Stimulated activated CD8-positive, alpha-beta memory T cell treated with anti-CD3 and anti-CD28 coated beads, Interleukin-12 subunit alpha, Interleukin-12 subunit beta, amount 100 ng/mL, for 24 hours (primary cell): ENCODE data around the gene TRABD2B.

Experiments
- DNase-seq: peaks from one replicate; pipeline ENCODE4 v3.0.0-alpha.2; 2020; ENCODE audit errors: extremely low read depth

TRABD2B gene

DNA sequence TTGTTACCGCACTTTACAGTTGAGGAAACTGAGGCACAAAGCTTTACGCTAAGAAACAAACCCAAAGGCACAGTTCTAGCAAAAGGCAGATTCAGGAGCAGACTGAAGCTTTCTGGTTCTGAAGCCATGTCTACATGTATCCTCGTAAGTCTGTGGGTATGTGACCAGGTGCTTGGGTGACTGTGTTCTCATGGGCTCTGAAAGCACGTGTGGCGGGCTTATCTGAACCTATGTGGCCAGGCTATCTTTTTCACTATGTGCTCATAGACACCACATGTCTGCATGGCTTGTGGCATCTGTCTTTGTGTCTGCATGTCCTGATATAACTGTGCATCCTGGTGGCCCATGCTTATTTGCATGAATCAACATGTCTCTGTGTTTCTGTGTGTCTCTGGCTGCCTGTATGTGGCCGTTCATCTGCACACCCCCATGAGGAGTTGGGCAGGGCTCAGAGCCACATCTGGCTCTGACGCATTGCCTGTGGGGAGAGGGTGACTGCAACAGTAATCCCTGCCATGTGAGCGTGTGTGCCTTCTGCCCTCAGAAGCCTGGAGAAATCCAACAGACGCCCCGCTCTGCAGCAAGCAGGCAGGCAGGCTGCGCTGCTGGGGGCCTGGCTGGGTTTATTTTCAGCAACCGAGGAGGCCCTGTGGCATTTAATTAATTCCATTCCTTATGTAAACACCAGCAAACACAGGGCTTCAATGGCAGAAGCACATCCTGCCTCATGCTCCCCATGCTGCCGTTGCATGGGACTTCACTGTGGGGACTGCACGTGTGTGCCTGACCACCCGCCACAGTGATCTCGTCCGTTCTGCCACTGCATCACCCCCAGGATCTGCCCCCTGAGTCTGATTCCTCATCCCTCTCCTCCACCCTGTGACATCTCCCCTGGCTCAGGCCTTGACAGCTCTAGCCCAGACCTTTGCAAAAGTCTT is 115.4 kb downstream of the TRABD2B start:
- no peak for DNase-seq

DNA sequence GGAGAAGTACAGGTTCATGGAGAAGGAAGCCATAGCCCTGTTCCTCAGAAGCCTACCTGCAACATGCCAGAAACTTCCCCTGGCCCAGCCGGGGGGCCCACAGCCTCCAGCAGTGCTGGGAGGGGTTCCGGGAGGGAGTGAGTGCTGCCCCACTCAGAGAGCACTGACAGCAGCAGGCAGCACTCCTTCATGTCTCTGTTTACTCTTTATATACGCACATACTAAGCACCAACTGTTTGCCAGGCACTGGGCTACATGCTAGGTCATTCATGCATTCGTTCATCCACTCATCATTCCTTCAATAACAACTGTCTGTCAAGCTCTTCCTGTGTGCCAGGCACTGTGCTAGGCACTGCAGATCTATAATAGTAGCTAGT is 120.6 kb downstream of the TRABD2B start:
- DNase-seq: no peak

DNA sequence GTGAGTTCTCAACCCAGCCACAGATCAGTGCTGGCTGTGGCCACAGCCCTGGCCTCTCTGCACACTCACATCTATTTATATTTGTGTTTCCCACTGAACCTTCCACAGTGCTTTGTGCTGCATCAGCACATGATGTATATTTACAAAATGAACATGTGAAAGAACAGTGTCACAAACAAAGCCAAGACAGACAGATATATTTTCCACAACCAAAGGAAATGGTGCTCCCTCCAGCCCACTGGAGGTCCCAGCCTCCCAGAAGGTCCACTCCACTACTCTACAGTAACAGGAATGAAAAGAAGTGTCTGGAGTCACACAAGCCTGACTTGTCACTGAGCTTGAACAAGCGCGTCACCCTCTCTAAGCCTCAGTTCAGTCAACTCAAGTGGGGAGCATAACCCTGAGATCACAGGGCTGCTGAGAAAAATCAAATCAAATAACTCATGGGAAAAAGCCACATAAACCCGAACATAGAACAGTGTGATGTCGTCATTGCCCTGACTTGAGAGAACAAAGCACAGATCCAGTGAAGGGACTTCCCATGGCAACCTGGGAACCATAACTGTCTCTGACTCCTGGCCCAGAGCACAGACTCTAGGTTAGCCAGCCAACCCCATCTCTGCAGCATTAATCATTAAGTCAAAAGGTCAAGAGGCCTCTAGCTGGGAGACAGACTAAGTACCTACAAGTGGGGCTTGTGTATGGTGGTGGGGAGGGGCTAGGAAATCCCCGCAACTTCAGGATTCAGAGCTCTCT is 121.2 kb downstream of the TRABD2B start:
- no peak for DNase-seq

DNA sequence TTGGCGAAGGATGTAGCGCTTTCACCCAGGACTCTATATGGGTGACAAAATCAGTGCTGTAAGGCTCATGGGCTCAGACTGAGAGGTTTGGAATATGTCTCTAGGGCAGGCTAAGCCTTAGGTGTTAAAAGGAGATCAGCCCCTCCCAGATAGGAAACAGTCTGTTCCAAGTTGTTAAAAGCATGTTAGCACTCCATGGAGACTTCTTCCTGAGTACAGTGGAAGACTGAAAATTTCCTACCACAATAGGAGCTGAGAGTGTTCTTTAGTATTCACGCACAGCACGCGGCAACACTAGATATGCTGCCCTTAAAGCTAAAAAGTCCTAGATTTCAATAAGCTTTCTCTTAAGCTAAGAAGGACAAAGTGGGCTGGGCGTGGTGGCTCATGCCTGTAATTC is 122.1 kb downstream of the TRABD2B start:
- DNase-seq: no peak

DNA sequence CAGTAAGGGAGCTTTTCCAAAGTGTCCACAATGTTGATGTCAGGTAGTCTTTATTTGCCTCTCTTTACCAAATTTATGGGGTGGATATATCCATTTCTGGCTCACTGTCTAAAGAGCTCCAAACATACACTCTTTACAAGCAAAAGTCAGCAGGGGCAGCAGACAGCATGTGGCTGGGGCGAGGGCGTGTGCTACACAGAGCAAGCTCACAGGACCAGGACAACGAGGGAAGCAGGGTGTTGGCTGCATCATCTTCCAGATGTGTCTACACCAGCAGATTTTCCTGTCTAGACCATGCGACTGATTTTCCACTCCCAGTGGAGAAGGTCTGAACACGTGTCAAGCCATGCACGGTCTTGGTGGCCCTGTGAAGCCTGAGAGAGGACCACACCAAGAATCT is 123.8 kb downstream of the TRABD2B start:
- no peak for DNase-seq

DNA sequence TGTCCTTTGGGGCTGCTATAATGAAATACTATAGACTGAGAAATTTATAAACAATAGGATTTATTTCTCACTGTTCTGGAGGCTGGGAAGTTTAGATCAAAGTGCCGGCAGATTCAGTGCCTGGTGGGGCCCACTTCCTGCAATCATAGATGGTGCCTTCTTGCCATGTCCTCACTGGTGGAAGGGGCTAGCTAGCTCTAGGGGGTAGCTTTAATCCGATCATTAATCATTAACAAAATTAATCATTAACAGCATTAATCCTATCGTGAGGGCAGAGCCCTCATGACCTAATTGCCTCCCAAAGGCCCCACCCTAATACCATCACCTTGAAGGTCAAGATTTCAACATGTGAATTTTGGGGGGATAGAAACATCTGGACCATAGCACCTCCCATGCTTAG is 124.3 kb downstream of the TRABD2B start:
- no peak for DNase-seq

DNA sequence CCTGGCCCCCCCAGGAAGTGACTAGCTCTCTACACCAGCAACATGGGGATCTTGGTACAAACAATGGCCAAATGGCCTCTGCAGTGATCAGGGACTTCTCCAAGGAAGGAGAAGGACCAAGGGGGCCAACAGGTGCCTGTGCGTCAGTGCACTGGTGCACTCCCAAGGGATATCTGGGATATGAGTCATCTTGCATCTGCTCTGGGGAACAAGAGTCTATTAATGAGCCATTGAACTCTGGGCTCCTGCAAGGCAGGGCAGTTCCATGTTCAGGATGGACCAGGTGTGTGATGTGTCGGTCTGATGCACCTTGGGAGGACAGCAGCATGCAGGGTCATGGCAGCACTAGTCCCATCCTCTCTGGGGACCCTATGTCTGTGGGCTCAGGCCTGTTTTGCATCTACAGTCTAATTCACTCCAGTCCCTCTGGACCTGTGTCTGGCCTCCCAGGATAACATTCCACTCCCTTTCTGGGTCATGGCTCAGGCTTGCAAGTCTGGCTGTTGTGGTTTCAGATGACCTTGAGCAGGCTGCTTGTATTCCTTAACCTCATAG is 125.3 kb downstream of the TRABD2B start:
- DNase-seq: no peak

DNA sequence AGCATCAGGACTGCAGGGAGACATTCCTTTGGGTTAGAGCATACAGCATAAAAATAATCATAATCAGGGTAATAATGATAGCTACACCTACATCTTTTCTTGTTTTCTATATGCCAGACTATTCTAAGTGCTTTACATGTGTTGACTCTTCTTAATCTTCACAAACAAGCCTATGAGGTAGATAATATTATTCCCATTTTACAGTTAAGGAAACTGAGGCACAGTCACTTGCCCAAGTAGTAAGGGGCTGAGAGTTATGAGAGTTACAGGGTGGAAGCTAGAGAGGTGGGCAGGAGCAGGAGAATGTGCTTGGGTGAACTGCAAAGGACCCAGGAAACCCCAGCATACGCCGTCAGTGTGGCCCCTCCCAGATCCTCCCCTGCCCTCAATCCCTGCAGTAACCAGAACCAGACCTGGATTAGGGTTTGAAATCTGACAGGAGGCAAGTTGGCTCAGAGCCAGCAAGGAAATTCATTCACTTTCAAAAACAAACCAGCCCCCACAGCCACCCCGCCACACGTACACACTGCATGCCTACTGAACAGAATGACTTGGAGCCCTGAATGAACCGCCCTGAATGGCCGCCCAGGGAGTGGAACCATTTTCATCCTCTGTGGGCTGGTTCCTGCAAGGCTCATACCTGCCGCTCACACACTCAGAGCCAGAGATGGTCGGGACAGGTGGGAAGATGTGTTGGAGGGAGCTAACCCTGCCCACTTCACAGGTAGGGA is 126.1 kb downstream of the TRABD2B start:
- DNase-seq: no peak

DNA sequence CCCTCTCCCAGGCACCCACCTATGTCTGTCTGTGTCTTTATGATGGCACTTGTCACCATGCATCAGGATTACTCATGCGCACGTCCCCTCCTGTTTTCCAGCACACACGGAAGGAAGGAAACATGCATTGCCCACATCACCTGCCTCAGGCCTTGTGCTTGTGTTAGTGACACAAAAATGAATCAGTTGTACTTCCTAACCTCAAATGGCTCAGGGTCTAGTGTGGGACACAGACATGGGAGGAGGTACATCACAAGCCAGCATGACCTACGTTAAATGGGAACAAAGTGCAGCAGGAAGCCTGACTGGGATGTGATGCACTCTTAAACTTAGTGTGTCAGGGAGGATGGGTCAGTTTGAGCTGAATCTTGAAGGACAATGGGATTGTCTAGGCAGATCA is 126.7 kb downstream of the TRABD2B start:
- no peak for DNase-seq

DNA sequence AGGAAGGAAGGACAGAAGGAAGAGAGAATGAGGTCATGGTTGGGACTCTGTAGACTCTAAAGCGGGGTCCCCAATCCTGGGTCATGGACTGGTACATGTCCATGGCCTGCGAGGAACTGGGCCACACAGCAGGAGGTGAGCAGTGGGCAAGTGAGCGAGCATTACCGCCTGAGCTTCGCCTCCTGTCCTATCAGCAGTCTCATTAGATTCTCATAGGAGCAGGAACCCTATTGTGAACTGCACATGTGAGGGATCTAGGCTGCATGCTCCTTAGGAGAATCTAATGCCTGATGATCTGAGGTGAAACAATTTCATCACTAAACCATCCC is 128.9 kb downstream of the TRABD2B start:
- no peak for DNase-seq

DNA sequence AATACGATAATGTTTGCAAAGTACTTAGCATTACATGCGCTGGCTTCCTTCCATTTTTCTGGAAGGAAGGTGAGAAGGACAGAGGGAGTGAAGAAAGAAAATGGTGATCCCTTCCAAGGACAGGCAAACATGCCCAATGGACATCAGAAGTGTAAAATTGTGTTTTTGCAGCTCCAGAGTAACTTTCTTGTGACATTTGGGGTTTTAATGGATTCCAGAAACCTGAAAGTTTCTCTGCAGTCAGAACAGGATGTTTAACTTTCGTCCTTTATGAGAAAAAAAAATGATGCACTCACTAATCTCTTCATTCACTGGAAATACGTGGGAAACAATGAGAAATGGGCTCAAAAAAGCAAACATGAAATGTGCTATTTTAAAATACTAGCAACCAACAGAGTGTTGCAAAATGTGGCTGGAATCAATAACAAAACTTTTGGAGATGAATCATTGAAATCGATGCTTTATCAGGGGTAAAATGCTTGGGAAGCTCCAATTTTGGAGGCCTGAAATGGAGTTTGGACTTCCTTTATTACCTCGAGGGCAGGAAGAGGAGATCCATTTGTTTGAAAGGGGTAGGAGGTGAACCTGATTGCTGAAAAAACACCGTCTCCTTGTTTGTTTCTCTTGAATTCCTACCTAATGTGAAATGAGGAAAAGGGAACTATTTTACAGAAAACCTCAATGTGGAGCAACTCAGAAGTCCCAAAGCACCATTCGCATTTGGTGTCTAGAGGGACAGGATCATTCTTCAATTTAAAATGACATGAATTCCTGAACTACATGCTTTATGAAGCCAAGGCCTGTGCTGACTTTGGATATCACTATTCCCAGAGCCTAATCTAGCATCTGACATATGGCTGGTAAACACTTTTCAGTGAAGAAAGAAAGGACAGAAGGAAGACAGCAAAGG is 129.5 kb downstream of the TRABD2B start:
- no peak for DNase-seq

DNA sequence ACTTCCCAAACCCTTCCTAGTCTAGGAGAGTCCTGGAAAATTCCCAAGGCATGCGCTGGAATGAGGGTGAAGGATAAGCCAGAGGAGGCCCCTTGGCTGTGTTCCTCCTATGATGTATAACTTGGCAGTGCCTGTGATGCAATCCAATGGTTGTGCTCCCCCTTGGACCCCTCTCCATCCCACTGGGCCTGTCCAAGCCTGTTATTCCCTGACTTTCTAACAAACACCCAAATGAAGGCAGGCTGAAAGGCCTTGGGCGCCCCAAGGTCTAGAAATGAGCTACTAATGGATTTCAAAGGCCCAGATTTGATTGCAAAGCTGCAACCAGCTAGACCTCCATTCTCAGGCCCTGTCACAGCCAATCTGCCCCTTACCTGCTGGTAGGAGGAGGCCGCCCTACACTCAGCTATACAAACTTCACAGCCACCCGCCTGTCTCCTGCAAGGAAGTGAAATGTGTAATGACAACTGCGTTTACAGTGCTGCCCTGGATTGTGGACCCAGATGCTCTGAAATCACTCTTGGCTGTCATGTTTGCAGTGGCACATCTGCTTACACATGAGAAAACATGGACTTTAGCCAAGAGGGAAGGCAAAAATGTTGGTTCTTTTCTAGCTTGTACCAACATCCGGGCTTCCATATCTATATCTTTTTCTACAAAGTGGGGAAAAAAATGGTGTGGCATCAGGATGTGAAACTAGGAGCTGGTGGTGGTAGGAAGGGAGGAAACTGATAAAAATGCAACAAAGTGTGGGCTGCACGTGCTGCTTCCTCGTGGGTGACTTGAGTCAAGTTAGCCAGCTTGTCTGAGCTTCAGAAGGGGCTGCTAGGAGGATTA is 130.4 kb downstream of the TRABD2B start:
- DNase-seq: no peak

DNA sequence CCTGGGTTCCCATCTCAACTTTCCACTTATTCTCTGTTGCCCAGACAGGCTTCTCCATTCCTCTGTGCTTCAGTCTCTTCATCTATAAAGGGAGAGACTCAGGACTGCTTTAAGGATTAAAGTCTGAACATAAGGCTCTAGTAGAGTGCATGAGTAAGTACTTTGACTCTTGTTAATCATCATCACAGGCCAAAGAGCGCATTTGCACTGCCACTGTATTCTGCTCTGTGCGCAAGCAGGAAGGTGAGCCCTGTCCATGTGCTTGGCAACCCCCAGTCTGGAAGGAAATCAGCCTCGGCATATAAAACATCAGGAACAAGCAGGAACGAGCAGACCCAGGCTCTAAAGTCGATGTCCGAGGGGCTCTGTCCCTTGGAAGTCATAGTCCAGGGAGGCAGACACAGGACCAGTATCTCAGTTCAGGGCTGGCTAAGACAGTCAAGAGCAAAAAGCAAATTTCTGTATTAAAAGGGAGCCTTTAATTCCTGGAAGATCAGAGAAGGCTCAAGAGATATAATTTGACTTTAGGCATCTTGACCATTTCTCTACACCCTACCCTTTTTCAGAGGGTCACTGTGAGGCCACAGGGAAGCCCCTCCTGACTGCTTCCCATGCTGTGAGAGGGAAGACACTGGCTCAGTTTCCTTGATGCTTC is 131.2 kb downstream of the TRABD2B start:
- DNase-seq: no peak

DNA sequence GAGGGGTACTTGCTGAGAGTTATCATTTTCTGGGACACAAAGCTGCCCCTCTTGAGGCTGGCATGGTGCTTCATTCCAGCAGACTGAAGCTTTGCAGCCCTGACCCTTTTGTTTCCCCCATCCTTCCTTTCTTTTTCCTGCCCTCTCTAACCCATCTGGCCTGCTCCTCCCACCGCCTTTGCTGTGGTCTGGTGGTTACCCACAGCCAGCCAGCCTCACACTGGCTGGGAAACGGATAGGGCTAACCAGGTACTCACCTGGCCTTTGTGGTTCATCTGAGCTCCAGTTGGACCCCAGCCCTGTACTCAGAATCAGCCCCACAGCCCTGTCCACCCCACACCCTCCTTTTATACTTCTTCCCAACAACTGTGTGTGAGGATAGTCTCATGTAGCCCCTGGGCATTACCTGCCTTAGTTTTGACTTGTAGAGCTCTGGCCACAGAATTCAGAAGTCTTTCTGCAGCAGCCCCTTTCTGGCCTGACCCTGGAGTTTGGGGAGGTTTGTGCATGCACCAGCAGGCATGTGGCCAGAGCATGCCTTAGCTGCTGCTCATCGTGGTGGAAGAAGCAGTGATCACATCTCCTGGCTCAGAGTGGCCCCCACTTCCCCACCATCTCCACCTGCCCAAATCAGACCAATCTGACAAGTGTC is 138.0 kb downstream of the TRABD2B start:
- no peak for DNase-seq

DNA sequence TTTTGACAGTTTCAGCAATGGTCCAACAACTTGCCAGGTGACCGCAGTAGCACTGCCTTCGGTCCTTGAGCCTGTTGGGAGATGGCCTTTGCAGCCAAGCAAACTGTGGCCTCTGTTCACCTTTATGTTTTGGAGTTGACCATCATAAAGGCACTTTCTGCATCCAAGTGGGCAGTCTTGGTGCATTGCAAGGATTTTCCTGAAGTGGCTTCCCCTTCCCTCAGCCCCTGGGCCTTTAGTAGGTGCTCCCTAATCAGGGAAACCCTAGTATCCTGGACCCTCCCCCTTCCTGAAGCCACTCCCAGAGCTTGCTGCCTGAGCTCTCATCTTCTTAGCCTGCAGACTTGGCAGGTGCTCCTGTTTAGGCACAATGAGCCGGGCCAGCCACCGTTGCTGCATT is 140.2 kb downstream of the TRABD2B start:
- DNase-seq: no peak

DNA sequence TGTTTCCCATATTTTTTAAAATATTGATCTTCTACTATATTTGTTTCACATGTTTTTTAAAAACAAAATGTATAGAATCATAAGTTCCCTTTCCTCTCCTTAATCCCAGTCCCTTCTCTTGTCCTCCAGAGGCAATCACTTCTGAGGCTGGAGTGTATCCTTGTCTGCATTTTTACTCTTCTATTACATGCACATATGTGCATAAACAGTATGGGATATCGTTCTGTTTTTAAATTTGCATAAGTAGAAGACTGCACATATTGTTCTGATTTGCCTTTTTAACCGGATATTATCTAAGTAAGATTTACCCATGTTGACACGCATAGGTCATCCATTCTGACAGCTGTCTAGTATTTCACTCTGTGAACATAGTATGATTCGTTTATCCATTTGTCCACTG is 142.0 kb downstream of the TRABD2B start:
- DNase-seq: no peak

DNA sequence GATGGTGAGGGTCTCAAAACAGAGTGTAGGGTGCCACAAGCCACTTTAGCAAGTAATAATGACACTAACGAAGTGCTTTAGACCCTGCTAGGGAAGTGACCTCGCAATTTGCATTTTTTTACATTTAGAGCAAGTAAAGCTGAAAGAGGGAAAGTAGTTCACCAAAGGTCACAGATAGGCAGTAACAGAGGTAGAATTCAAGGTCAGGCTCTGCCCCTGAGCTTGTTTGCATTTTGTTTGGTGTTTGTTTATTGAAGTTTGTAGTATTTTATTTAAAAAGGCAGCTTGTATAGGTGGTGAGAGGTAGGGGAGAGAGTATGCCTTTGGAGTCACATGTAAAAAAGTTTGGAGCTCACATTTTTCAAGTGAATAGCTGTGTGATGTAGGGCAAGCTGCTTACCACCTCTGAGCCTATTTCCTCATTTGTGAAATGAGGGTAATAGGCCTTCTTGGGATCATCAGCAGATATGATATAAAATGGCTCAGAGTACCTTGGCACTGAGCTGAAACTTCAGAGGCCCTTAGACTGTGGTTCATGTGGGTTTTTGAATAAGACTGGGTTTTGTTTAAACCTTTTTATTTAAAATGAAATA is 142.5 kb downstream of the TRABD2B start:
- DNase-seq: no peak

DNA sequence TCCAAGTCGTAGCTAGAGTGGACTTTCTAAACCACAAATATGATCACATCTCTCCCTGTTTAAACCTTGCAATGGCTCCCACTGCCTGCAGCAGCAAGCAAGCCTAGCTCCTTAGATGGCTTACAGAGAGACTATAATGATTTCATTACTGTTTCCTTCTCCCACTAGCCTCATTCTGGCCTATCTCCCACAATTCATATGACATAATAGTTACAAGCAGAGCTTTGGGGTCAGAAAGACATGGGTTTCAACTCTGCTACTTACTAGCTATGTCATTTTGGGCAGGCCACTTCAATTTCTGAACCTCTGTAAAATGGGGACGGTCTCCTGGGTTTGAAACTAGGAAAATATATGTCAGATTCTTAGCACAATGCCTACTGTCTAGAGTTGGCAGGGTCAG is 143.3 kb downstream of the TRABD2B start:
- no peak for DNase-seq

DNA sequence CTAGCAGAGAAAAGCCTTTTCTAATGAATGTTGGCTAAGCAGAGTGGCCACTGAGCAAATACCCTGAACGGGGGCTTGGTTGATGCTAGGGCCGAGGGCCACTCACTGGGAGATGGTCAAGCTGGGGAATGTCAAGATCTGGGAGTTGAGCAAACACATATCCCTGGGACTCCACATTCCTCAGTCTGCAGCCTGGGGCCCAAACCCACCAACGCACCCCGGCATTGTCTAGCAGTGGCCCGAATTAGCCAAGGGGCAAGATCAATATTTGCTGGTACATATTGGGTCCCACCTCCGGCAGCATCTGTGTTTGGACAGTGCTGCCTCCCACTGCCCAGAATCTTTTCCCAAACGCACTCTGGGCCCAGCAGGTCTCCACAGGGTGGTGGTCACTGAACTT is 144.1 kb downstream of the TRABD2B start:
- no peak for DNase-seq
